ENCODE results near the gene NSMCE4A. TPM values are rescaled to one million over a fixed set of nuclear protein-coding genes. Genes with fewer than 3 reads are reported as not detected.

NSMCE4A gene
- total RNA-seq, 4 donors from 2014 or later: 63.9 to 96.8 (median 82.0) TPM

DNA sequence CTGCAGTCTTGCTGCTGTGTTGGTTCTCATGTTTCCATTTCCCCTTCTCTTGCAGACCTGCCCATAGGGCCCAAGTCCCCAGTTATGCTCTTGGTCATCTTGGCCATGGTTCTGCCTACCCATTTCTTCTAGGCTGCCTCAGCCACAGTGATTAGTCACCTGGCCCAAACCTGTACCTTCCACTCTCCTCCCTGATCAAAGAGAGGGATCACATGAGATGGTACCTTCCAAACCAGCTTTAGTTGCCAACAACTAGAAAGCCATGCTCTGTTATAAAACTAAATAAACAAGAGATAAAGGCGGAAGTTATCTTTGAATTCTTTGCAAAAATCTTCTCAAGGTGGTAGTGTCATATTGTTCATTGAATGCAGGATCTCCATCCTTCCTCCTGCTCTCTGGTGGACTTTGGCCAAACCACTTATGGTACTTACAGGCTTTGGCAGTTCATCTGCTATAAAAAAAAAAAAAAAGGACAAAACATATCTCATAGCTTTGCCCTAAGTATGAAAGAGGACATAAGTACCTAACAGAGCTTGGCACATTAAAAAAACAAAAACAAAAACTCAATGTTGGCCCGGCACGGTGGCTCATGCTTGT is 39.7 kb upstream of the NSMCE4A start:
- 70% methylated on average over 3 of the region's 3 CpGs for WGBS
- no peak for DNase-seq (ENCODE audit: extremely low spot score)
- Histone ChIP-seq H3K9me3 (no peaks in the 10 kb centered on the region), H3K27ac (replicated peaks in 1 of 4) (no peak overlapping the region), H3K36me3 (no peaks in the 10 kb centered on the region), H3K4me3 (no peak overlapping the region), H3K27me3 (no peaks in the 10 kb centered on the region), H3K4me1 (peaks cover 5 to 33% (median 25%) of the 10 kb centered on the region in 4 donors)
- intact Hi-C loops (cut with DNase I): loop anchor here (2.0 kb wide), 1 partner anchor 14 kb away; no protein-coding TSS in a partner anchor
- TF ChIP-seq EP300 (IDR thresholded peaks at IDR 0.05) (no peak), POLR2AphosphoS5 (IDR thresholded peaks at IDR 0.05) (no peak), POLR2A (IDR thresholded peaks at IDR 0.05; ENCODE audit: low read depth) (no peak)
- TF ChIP-seq, protein P1, sequence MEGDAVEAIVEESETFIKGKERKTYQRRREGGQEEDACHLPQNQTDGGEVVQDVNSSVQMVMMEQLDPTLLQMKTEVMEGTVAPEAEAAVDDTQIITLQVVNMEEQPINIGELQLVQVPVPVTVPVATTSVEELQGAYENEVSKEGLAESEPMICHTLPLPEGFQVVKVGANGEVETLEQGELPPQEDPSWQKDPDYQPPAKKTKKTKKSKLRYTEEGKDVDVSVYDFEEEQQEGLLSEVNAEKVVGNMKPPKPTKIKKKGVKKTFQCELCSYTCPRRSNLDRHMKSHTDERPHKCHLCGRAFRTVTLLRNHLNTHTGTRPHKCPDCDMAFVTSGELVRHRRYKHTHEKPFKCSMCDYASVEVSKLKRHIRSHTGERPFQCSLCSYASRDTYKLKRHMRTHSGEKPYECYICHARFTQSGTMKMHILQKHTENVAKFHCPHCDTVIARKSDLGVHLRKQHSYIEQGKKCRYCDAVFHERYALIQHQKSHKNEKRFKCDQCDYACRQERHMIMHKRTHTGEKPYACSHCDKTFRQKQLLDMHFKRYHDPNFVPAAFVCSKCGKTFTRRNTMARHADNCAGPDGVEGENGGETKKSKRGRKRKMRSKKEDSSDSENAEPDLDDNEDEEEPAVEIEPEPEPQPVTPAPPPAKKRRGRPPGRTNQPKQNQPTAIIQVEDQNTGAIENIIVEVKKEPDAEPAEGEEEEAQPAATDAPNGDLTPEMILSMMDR (IDR thresholded peaks at IDR 0.05): no peak

DNA sequence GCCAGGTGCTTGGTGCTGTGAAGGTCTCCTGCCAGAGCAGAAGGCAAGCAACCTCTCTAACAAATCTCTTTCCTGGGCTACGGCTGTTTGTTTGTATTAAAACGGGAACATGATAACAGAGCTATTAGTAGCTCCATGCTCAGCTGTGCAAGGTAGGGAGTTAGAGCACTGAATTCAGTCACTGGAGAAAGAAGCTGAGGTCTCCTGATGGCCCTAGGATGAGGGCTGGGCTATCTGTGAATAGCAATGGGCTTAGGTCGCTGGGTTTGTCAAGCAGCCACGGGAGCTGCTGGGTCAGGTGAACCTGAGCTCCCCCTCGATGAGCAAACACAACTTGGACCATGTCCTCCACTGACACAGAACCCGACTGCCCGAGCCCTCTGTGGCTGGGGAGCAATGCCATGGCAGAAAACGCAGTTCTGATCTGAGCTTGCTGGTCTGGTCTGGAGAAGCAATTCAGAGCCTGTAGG is 38.3 kb upstream of the NSMCE4A start:
- H3K36me3 ChIP-seq: no peaks in the 10 kb centered on the region
- TF ChIP-seq EP300 (IDR thresholded peaks at IDR 0.05) (no peak), POLR2AphosphoS5 (IDR thresholded peaks at IDR 0.05) (no peak), POLR2A (IDR thresholded peaks at IDR 0.05; ENCODE audit: low read depth) (no peak)
- TF ChIP-seq, protein P1 (IDR thresholded peaks at IDR 0.05): no peak
- H3K27ac ChIP-seq (replicated peaks in 1 of 4): peak overlapping the region in 2 of 4 donors; percentile 24 to 39
- no peak overlapping the region for H3K4me3 ChIP-seq
- intact Hi-C loops (cut with DNase I): no loop called here
- no peaks in the 10 kb centered on the region for H3K9me3 ChIP-seq
- peaks cover 5 to 24% (median 14%) of the 10 kb centered on the region in 4 donors for H3K4me1 ChIP-seq
- no peaks in the 10 kb centered on the region for H3K27me3 ChIP-seq
- DNase-seq (ENCODE audit: extremely low spot score): no peak
- WGBS: 66% methylated on average over 8 of the region's 8 CpGs

DNA sequence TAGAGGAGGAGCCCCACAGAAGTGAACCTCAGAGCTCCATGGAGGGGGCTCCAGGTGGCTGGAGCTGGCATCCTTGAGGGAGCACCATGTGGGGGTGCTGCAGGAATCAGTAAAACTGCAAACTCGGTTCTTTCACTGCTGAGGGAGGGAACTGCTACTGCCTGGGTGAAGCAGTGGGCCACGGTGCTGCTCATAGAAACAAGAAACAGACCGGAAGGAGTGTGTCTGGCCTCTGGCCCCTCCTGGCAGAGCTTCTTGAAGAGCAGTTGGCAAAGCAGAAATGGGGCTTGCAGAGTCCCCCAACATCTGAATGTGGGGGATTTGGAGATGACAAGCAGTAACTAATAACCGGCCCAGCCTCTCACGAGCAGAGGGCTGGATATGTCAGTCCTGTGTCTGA is 37.7 kb upstream of the NSMCE4A start:
- Histone ChIP-seq H3K4me3 (no peak overlapping the region), H3K9me3 (no peaks in the 10 kb centered on the region), H3K4me1 (peaks cover 5 to 21% (median 10%) of the 10 kb centered on the region in 4 donors), H3K27ac (replicated peaks in 1 of 4) (peak overlapping the region in 2 of 4 donors; percentile 24 to 39), H3K36me3 (no peaks in the 10 kb centered on the region), H3K27me3 (no peaks in the 10 kb centered on the region)
- no peak for DNase-seq (ENCODE audit: extremely low spot score)
- intact Hi-C loops (cut with DNase I): no loop called here
- WGBS: 67% methylated on average over 4 of the region's 5 CpGs
- TF ChIP-seq EP300 (IDR thresholded peaks at IDR 0.05): no peak
- TF ChIP-seq, protein P1 (IDR thresholded peaks at IDR 0.05): no peak
- TF ChIP-seq POLR2AphosphoS5 (IDR thresholded peaks at IDR 0.05): no peak
- no peak for TF ChIP-seq POLR2A (IDR thresholded peaks at IDR 0.05; ENCODE audit: low read depth)

DNA sequence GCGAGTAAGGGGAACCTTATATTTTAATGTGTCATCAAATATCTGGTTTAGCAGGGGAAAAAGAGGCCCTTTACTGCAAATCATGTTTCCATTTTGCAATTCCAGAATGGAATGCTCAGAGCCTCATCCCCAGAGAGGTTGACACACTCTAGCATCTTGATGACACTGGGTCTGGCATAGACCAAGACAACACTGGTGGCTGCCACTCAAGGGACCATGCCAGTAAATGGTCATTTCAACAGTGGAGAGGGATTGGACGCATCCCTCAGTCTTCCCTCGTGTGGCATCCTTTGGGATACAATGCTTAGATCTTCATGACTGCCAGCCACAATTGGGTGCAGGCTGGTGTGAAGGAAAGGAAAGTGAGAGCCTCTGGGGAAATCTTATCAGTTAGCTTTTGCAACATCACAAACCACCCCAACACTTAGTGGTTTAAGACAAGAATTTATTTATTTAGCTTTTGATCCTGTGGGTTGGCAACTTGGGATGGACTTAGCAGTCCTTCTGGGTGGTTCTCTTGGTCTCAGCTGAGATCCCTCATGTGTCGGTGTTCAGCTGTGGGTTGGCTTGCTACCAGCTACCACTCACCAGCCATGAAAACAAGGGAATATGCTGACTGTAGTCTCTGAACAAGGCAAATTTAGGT is 35.5 kb upstream of the NSMCE4A start:
- no peaks in the 10 kb centered on the region for H3K9me3 ChIP-seq
- H3K4me1 ChIP-seq: peaks cover 5 to 21% (median 10%) of the 10 kb centered on the region in 4 donors

More for the DNA sequence above, 35.5 kb upstream of the NSMCE4A start:
- Histone ChIP-seq H3K36me3 (no peaks in the 10 kb centered on the region), H3K27me3 (no peaks in the 10 kb centered on the region), H3K27ac (replicated peaks in 1 of 4) (no peak overlapping the region), H3K4me3 (no peak overlapping the region)
- WGBS: 87% methylated on average over 4 of the region's 4 CpGs
- TF ChIP-seq POLR2A (IDR thresholded peaks at IDR 0.05; ENCODE audit: low read depth) (no peak), EP300 (IDR thresholded peaks at IDR 0.05) (no peak), POLR2AphosphoS5 (IDR thresholded peaks at IDR 0.05) (no peak)
- TF ChIP-seq, protein P1 (IDR thresholded peaks at IDR 0.05): no peak
- intact Hi-C loops (cut with DNase I): no loop called here
- no peak for DNase-seq (ENCODE audit: extremely low spot score)

Measured in esophagus muscularis mucosa (tissue), 4 donors.